Measurements from ENCODE around the gene KLK14.

KLK14 gene

DNA sequence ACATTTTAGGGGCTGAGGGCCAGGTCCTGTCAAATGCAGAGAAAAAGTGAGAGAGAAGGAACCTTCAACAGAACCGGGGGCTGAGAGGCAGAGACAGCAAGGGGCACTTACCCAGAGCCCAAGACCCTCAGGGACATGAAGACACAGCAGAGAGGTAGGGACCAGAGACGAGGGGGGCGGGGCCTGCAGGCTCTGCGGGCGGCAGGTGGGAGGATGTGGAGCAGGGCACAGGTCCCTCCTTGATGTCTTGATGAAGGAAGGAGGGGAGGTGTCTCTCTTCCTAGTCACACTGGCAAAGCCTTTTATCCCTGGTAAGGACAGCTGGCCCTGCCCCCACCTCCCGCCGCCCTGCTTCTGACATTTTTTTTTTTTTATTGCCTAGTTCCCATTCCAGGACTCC, at the start of gene KLK14:
Gene KLK14, minus strand, starts transcription at position 277 of the 400 bp plus-strand sequence. Its CDS starts 273 bp downstream, at position 4.
- no peak for DNase-seq (ENCODE audit: low read depth, low spot score)

DNA sequence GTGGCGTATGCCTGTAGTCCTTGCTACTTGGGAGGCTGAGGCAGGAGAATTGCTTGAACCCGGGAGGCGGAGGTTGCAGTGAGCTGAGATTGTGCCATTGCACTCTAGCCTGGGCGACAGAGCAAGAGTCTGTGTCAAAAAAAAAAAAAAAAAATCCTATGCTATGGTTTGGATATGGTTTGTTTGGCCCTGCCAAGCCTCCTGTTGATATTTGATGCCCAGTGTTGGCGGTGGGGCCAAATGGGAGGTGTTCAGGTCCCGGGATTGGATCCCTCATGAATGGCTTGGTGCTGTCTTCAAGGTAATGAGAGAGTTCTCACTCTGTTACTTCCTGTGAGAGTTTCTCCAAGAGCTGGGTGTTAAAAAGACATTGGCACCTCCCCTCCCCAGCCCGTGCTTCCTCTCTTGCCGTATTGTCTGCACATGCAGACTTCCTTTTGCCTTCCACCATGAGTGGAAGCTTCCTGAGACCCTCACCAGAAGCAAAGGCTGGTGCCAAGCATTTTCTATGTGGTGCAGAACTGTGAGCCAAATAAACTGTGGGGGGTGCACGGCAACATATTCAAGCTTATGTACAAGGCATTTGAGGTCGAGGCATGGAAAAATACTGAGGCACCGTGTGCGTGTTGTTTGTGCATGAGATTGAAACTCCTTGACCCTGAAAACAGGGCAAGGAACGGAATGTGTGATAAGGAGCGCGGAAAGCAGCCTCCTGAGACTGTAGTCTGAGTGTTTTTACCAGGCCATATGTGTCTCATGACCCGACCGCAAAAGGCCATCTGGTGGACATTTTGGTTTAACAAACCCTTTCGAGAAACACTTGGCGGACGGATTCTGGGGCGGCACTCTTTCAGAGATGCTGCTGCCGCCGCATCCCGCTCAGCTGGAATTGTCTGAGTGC, 49.3 kb upstream of the KLK14 start:
- DNase-seq (ENCODE audit: low read depth, low spot score), result no peak

DNA sequence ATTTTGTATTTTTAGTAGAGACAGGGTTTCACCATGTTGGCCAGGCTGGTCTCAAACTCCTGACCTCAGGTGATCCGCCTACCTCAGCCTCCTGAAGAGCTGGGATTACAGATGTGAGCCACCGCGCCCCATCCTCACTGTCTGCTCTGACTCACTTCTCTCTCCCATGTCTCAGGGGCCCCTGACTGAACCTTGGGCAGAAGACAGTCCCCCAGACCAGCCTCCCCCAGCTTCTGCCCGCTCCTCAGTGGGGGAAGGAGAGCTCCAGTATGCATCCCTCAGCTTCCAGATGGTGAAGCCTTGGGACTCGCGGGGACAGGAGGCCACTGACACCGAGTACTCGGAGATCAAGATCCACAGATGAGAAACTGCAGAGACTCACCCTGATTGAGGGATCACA, 47.0 kb upstream of the KLK14 start:
- DNase-seq (ENCODE audit: low read depth, low spot score), result no peak

GRCh38 chr19:51128227-51128626, 45.5 kb upstream of the KLK14 start:
- DNase-seq (ENCODE audit: low read depth, low spot score), result no peak

GRCh38 chr19:51127755-51128154, 45.1 kb upstream of the KLK14 start:
- no peak for DNase-seq (ENCODE audit: low read depth, low spot score)

DNA sequence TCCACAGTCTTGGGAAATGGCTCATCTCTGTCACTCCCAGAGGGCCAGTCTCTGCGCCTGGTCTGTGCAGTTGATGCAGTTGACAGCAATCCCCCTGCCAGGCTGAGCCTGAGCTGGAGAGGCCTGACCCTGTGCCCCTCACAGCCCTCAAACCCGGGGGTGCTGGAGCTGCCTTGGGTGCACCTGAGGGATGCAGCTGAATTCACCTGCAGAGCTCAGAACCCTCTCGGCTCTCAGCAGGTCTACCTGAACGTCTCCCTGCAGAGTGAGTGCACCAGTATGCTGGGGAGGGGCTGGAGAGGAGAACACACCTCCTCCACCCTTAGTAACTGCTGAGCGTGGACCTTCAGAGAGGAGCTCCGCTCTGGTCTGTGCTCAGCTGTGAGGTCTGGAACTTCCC, 44.3 kb upstream of the KLK14 start:
- DNase-seq (ENCODE audit: low read depth, low spot score), result no peak

GRCh38 chr19:51125421-51126075, 42.9 kb upstream of the KLK14 start:
- DNase-seq (ENCODE audit: low read depth, low spot score), result no peak

GRCh38 chr19:51124729-51125128, 42.0 kb upstream of the KLK14 start, which contains the start of gene SIGLEC9:
Gene SIGLEC9 (plus strand): TSS chr19:51124906. CDS start chr19:51124975, 69 bp downstream.
- no peak for DNase-seq (ENCODE audit: low read depth, low spot score)

DNA sequence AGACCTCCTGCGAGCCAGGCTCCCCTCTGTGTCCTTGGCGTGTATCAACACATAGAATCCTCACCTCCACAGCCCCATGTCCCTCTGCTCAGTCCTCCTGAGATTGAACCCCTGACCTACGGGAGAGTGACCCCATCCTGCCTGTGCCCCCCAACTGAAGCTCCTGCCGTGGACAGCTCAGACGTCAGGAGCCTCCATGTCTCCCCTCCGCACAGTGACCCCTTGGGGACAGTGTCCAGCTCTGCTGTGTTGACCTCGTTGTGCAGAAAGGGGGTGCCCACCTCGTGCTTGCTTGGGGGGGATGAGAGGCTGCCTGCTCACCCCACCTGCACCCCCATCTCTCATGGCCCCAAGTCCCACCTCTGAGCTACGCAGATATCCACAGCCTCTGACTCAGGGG, 41.5 kb upstream of the KLK14 start:
- DNase-seq (ENCODE audit: low read depth, low spot score), result no peak

DNA sequence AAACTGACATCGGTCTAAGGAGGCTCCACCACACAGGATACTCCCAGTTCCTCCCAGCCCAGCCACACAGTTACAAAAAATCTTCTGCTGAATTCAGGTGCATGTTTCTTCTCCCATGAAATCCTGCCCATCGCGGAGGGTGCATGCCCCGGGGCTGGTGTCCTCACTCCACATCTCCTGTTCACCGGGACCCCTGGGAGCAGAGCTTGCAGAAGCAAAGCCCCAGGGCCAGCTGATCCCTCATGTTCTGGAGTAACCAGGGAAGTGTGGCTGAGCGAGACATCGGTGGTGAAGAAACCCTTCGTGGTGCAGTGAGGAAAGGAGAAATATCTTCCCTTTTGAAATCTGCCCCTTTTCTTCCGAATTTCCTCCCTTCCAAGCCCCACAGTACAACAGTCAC, 41.1 kb upstream of the KLK14 start:
- no peak for DNase-seq (ENCODE audit: low read depth, low spot score)

DNA sequence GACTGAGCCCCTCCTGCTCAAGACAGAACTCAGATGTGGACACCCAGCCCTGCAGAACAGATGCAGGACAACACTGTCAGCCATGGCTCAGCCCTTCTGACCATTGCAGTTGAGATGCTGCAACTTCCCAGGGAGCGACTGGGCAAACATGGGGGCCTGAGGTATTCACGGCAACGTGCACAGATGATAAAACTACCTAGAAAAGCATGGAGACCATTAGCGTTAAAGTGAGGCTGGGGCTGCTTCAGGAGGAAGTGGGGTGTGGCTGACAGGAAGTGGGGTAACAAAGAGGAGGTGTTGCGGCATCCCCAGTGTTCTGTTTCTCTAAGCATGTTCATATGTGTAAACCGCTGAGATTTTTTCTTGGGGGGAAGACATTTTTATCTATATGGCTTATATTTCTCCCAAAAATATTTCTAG, 40.7 kb upstream of the KLK14 start:
- no peak for DNase-seq (ENCODE audit: low read depth, low spot score)

GRCh38 chr19:51122112-51122981, 39.7 kb upstream of the KLK14 start:
- DNase-seq (ENCODE audit: low read depth, low spot score), result no peak

- no peak for DNase-seq (ENCODE audit: low read depth, low spot score)
These were observed 38.6 kb upstream of the KLK14 start for GRCh38 chr19:51121257-51121656.

DNA sequence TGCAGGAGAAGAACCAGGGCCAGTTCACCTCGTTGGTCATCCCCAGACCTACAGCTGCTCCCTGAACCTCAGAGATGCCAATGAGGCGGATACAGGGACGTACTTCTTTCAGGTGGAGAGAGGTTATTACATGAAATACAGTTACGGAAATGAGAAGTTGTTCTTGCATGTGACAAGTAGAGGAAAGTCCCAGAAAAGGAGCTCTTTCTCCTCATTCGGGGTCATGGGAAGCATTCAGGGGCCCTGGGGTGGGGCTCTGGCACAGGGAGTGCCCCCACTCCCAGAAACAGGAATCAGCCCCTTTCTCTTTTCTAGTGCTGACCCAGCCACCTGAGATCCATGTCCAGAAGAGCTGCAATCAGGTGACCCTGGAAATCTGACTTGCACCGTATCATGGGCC, 37.5 kb upstream of the KLK14 start:
- DNase-seq (ENCODE audit: low read depth, low spot score), result no peak

DNA sequence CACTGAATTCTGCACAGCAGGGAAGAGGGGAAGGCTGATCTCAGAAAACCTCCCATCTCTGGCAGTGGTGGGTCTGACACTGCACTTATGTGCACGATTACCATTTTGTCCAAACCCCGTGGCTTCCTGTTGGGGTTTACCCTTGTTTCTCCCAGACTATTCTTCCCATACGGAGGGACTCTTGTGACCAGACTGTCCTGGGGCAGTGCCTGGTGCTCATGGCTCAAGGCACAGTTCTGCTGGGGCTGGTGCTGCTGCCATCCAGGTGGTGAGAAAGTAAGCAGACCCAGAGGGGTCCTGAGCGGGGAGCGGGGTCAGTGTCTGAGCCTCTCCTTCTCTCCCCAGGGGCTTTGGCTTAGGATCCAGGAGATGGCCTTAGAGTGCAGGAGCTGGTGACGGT, 36.9 kb upstream of the KLK14 start:
- DNase-seq (ENCODE audit: low read depth, low spot score), result no peak

- no peak for DNase-seq (ENCODE audit: low read depth, low spot score)
These were observed 36.4 kb upstream of the KLK14 start for GRCh38 chr19:51119101-51119500.

DNA sequence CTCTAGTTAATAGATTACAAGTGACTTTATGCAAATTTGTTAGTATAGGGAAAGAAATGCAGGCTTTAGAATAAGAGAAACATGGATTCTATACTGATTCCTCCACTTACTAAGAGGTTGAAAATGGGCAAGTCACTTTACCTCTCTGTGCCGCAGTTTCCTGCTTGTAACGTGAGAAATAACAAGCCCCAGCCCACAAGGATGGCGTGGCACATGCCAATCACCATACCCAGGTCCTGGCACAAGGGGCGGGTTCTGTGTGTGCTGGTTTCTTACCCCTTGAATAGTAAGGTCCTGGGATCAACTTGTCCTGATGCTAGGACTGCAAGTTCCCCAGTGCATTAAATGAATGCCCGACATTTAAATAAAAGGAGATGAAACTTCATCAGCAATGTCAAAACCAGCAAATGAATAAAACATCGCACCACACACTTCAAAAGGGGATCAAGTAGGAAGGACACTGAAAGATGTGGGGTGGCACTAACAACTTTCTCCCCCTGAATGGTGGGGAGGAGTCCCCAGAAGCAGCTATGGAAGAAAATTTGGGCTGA, 34.1 kb upstream of the KLK14 start:
- no peak for DNase-seq (ENCODE audit: low read depth, low spot score)

DNA sequence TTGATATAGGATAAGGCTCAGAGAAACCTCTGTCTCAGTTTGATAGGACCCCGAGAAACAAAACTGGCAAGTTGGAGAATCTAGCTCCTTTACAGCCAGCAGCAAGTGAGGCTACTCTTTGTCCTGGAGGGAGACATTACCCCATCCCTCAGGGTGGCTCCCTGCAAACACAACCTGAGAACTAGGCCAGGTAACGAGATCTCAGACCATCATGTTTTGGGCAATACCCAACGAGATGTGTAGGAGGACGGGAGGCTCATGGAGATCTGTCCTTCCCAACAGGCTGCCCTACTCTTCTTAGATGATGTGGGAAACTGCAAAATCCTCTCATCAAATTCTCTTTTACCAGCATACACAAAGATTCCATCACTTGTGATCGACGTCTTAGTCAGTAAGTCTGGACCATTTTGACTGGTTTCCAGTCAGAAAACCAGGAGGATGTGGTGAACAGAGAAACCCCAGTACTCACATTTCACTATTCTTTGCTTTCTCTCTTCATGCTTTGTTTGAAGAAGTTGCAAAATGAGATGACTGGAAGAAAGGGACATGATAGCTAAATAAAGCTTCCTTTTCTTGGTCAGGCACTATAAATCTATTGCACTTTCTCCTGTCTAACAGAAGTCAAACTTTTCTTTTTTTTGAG, 31.5 kb upstream of the KLK14 start:
- no peak for DNase-seq (ENCODE audit: low read depth, low spot score)

- DNase-seq (ENCODE audit: low read depth, low spot score), result no peak
These were observed 28.9 kb upstream of the KLK14 start for GRCh38 chr19:51111606-51112005.

DNA sequence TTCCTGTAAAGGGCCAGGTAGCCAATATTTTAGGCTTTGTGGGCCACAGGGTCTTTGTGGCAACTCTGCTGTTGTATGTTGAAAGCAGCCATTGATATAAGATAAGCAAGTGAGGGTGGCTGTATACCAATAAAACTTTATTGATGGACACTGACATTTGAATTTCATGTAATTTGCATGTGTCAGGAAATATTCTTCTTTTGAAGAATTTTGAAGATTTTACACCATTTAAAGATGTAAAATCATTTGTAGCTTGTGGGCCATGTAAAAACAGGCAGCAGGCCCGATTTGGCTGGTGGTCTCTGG, 27.9 kb upstream of the KLK14 start:
- no peak for DNase-seq (ENCODE audit: low read depth, low spot score)

DNA sequence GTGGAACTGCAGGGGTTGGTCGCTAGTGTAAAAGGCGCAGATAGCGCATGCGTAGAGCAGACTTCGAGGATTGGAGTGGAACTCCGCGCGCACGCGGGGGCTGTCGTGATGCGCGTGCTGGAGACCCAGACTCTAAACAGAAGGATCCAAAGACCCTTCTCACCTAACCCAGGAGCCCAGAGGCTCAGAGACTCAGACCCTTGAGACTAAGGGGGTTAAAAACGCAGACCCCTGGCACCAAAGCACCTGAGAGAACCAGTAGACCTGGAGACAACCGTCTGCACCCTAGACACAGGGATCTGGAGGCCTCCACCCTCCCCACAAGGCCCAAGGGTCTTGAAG, 26.1 kb upstream of the KLK14 start:
- no peak for DNase-seq (ENCODE audit: low read depth, low spot score)

All from iPS DF 19.7 (cell line).